ENCODE measurements around the gene MMP17. TPM values are rescaled to one million over a fixed set of nuclear protein-coding genes. Genes with fewer than 3 reads are reported as not detected.
"Not testable (repeated sequence)": the region's sequence is repeated elsewhere in the genome, so short reads cannot be mapped to it uniquely, and the experiment has no call there.

Gene MMP17
- total and polyA plus RNA-seq, 2 experiments from 2014 or later = 0.40 to 0.42 TPM

- Histone ChIP-seq H3K27ac (no peak overlapping the region), H3K4me1 (ENCODE audit: insufficient read depth) (no peaks in the 10 kb centered on the region), H3K9me3 (ENCODE audit: low read depth) (no peaks in the 10 kb centered on the region), H3K36me3 (replicated peaks; ENCODE audit: insufficient read depth, low read depth) (no peaks in the 10 kb centered on the region), H3K79me2 (no peaks in the 10 kb centered on the region), H3K4me3 (no peak overlapping the region), H4K20me1 (ENCODE audit: insufficient read depth, poor library complexity, severe bottlenecking) (no peaks in the 10 kb centered on the region), H2AFZ (no peak overlapping the region), H3K27me3 (no peaks in the 10 kb centered on the region), H3K4me2 (no peak overlapping the region), H3K9me2 (replicated peaks; ENCODE audit: insufficient read depth) (no peaks in the 10 kb centered on the region)
- peak; percentile 62 for DNase-seq (ENCODE audit: low spot score)
- TF ChIP-seq EZH2phosphoT487 (IDR thresholded peaks at IDR 0.05; ENCODE audit: low read depth, severe bottlenecking, unreplicated experiment) (no peak), EZH2 (IDR thresholded peaks at IDR 0.05; ENCODE audit: borderline replicate concordance) (no peak), CTCF (IDR thresholded peaks at IDR 0.05; ENCODE audit: poor library complexity) (no peak)
- WGBS (ENCODE audit: low lambda C conversion rate, missing lambda C conversion rate) = 69% methylated on average over 21 of the region's 21 CpGs
Measured at GRCh38 chr12:131872154-131873051, 44.2 kb downstream of the MMP17 start.

GRCh38 chr12:131873293-131873692 is 45.1 kb downstream of the MMP17 start:
- Histone ChIP-seq H3K4me3 (no peak overlapping the region), H3K36me3 (replicated peaks; ENCODE audit: insufficient read depth, low read depth) (no peaks in the 10 kb centered on the region), H3K4me1 (ENCODE audit: insufficient read depth) (no peaks in the 10 kb centered on the region), H3K4me2 (no peak overlapping the region), H2AFZ (no peak overlapping the region), H3K27me3 (no peaks in the 10 kb centered on the region), H4K20me1 (ENCODE audit: insufficient read depth, poor library complexity, severe bottlenecking) (no peaks in the 10 kb centered on the region), H3K9me3 (ENCODE audit: low read depth) (no peaks in the 10 kb centered on the region), H3K9me2 (replicated peaks; ENCODE audit: insufficient read depth) (no peaks in the 10 kb centered on the region), H3K27ac (no peak overlapping the region), H3K79me2 (no peaks in the 10 kb centered on the region)
- no peak for TF ChIP-seq EZH2phosphoT487 (IDR thresholded peaks at IDR 0.05; ENCODE audit: low read depth, severe bottlenecking, unreplicated experiment)
- no peak for TF ChIP-seq EZH2 (IDR thresholded peaks at IDR 0.05; ENCODE audit: borderline replicate concordance)
- TF ChIP-seq CTCF (IDR thresholded peaks at IDR 0.05; ENCODE audit: poor library complexity) = no peak
- DNase-seq (ENCODE audit: low spot score) = no peak
- 98% methylated on average over 19 of the region's 21 CpGs for WGBS (ENCODE audit: low lambda C conversion rate, missing lambda C conversion rate)

GRCh38 chr12:131874972-131875371 is 46.8 kb downstream of the MMP17 start:
- DNase-seq (ENCODE audit: low spot score); H3K36me3 ChIP-seq (replicated peaks; ENCODE audit: insufficient read depth, low read depth); H3K79me2 ChIP-seq; H3K9me3 ChIP-seq (ENCODE audit: low read depth); H3K4me2 ChIP-seq; H3K27me3 ChIP-seq; H3K9me2 ChIP-seq (replicated peaks; ENCODE audit: insufficient read depth); H3K4me1 ChIP-seq (ENCODE audit: insufficient read depth); H2AFZ ChIP-seq; H3K4me3 ChIP-seq; H3K27ac ChIP-seq; H4K20me1 ChIP-seq (ENCODE audit: insufficient read depth, poor library complexity, severe bottlenecking): not testable (repeated sequence)
- WGBS (ENCODE audit: low lambda C conversion rate, missing lambda C conversion rate) = 94% methylated on average over 6 of the region's 6 CpGs

- H2AFZ ChIP-seq; H3K4me1 ChIP-seq (ENCODE audit: insufficient read depth); H3K27me3 ChIP-seq; H3K4me2 ChIP-seq; H3K27ac ChIP-seq; H3K79me2 ChIP-seq; H4K20me1 ChIP-seq (ENCODE audit: insufficient read depth, poor library complexity, severe bottlenecking); H3K36me3 ChIP-seq (replicated peaks; ENCODE audit: insufficient read depth, low read depth); DNase-seq (ENCODE audit: low spot score); H3K9me3 ChIP-seq (ENCODE audit: low read depth); H3K9me2 ChIP-seq (replicated peaks; ENCODE audit: insufficient read depth); H3K4me3 ChIP-seq: not testable (repeated sequence)
- WGBS (ENCODE audit: low lambda C conversion rate, missing lambda C conversion rate) = 66% methylated on average over 10 of the region's 10 CpGs
Measured at GRCh38 chr12:131877216-131877615, 49.0 kb downstream of the MMP17 start.

- not testable (repeated sequence) for H3K4me2 ChIP-seq; DNase-seq (ENCODE audit: low spot score); H3K27ac ChIP-seq; H3K9me3 ChIP-seq (ENCODE audit: low read depth); H3K27me3 ChIP-seq; H3K79me2 ChIP-seq; H3K9me2 ChIP-seq (replicated peaks; ENCODE audit: insufficient read depth); H3K4me3 ChIP-seq; H3K4me1 ChIP-seq (ENCODE audit: insufficient read depth); H2AFZ ChIP-seq; H4K20me1 ChIP-seq (ENCODE audit: insufficient read depth, poor library complexity, severe bottlenecking); H3K36me3 ChIP-seq (replicated peaks; ENCODE audit: insufficient read depth, low read depth)
- WGBS (ENCODE audit: low lambda C conversion rate, missing lambda C conversion rate) = 52% methylated on average over 3 of the region's 3 CpGs
Measured at GRCh38 chr12:131878436-131878835, 50.2 kb downstream of the MMP17 start.
